DMS114 treated with DMSO at 0.1 percent for 48 hours (cell line): ENCODE data around the gene PARD3.

Experiments used
- DNase-seq: peaks from one replicate; lab custom pipeline; 2025; ENCODE audit not compliant: unreplicated experiment; lab: John Stamatoyannopoulos, UW

PARD3 gene

GRCh38 chr10:34548466-34548865 lies 266.6 kb downstream of the PARD3 start:
- DNase-seq: no peak

- DNase-seq: no peak
Observed at GRCh38 chr10:34547695-34548094, 267.4 kb downstream of the PARD3 start.

GRCh38 chr10:34547291-34547690 lies 267.8 kb downstream of the PARD3 start:
- DNase-seq: no peak

DNA sequence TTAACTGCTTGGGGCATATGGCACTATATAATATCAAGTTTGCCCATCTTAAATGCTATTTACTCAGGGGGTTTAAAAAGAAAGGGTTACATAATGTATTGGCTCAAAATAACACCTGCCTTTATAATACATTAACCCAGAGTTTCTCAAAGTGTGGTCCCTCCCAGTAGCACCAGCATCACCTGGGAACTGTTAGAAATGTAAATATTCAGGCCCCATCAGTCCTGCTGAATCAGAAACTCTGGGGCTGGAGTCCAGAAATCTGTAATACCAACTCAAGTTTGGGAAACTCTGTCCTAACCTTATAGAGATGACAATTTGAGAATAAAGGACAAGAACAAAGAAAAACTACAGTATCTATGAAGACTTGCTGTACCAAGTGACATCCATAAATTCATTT lies 270.7 kb downstream of the PARD3 start:
- DNase-seq: no peak

DNA sequence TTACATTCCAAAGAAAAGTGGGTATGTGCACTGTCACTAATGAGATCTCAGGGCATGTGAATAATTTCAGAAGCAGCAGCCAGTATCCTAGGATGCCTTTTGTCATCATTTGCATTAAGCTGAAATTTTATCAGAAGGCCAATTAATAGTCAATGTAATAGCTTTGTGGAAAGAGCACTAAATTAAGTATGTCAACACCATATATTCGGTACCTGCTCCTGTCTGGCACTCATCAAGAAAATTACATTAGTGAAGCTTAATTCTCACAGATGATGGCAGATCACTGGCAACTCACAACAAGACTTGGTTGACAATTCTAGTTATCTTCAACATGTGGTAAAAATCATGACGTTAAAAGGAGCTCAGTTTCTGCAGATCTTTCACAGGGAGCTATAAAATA lies 271.4 kb downstream of the PARD3 start:
- no peak for DNase-seq

DNA sequence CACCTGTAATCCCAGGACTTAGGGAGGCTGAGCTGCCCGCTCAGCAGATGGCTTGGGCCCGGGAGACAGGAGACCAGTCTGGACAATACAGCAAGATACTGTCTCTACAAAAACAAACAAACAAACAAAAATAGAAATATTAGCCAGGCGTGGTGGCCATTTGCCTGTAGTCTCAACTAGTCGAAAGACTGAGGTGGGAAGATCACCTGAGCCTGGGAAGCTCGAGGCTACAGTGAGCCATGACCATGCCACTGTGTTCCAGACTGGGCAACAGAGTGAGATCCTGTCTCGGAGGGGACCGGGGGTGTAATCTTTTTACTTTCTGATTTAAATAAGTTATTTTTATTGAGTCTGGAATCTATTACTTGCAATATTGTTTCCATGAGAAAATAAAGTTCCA lies 274.6 kb downstream of the PARD3 start:
- DNase-seq: no peak

GRCh38 chr10:34539533-34540315 lies 275.4 kb downstream of the PARD3 start:
- DNase-seq: no peak

DNA sequence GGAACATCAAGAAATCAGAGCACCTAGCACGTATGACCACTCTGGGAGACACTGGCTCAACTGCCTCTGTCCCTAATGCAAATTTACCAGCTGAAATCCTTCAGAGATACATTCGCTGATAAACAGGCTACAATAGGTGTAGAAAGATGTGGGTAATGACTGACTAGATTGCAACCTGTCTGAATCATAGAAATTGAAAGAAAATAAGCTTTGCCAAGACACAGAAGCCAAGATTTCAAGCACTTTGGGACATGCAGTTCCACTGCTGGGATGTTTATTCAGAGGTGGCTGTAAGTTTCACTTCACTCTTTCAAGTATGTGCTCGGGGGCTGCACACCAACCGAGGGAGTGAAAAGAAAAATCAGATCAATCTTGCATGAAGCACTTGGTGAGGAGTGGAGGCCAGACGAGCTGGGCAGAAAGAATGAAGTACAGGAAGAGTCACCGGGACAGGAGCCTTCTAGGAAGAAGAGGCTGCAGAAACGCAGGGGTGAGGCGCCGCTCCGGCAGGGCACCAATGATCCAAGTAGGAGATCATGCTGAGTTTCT lies 276.7 kb downstream of the PARD3 start:
- no peak for DNase-seq

GRCh38 chr10:34537629-34538231 lies 277.4 kb downstream of the PARD3 start:
- DNase-seq: no peak

GRCh38 chr10:34535872-34536271 lies 279.2 kb downstream of the PARD3 start:
- DNase-seq: no peak

DNA sequence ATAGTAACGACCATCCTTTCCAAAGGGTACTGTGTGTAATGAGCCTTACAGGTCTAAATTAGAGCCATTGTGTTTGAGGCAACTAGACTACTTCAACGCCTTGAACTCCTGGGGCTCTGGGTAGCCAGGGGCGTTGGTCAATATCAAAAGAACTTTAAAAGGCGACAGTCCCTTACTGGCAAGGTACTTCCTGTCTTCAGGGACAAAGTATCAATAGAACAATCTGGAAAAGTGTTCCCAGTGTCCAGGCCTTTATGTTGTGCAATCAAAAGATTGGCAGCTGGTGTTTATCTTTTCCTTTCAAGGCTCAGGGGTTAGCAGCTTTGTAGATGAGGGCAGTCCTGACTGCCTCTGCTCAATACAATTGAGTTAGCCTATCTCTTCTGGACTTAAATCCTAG lies 284.3 kb downstream of the PARD3 start:
- DNase-seq: no peak

- no peak for DNase-seq
Observed at GRCh38 chr10:34528320-34528719, 286.8 kb downstream of the PARD3 start.

GRCh38 chr10:34526758-34527730 lies 288.1 kb downstream of the PARD3 start:
- DNase-seq: no peak

DNA sequence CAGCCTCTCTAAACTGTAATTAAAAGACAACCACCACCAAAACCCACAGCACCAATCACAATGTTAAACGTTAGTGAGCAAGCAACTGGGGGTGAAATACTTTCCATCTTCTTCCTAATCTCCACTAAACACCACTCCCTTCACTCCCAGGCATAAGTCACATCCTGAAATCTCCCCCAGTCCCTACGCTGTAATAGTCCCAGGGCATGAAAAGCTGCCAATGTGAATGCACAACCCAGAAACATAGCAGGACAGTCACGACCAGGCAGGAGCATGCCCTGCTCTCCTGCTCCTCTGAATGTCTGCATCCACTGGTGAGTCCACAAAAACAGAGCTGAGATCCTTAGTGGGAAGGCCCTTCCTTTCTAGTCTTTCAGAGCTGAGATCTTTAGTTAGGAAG lies 288.9 kb downstream of the PARD3 start:
- no peak for DNase-seq

DNA sequence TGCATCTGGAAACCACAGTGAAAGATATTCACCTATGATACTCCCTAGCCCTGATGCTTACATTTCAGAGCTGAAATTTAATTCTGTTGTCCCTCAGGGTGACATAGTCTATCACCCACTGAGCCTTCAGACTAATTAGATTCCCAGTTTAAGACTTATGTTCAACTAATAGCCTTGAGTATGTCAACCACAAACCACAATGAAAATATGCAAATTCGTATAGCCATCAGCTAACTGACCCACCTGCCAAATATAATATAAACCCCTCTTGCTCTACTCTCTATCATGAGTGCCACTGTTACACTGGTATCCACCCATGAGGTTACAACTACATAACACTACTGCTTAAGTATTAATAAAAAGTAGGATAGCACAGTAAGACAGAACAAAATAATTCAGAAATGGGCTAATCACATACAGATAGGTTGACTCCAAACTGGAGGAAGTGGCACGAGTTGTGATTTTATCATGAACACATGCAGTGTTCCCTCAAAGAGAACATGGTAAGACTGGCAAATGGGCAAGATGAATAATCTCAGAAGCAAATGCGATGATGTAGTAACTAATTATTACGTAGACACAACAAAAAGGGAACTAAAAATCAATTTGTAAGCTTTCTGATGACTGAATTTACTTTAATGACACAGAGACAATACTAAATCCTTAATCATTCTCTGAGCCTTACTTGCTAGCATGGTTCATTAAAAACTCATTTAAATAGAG lies 290.6 kb downstream of the PARD3 start:
- no peak for DNase-seq

GRCh38 chr10:34523017-34523767 lies 291.9 kb downstream of the PARD3 start:
- DNase-seq: no peak

- no peak for DNase-seq
Observed at GRCh38 chr10:34522546-34522945, 292.6 kb downstream of the PARD3 start.

- DNase-seq: no peak
Observed at GRCh38 chr10:34520510-34520909, 294.6 kb downstream of the PARD3 start.

GRCh38 chr10:34520084-34520483 lies 295.0 kb downstream of the PARD3 start:
- DNase-seq: no peak

DNA sequence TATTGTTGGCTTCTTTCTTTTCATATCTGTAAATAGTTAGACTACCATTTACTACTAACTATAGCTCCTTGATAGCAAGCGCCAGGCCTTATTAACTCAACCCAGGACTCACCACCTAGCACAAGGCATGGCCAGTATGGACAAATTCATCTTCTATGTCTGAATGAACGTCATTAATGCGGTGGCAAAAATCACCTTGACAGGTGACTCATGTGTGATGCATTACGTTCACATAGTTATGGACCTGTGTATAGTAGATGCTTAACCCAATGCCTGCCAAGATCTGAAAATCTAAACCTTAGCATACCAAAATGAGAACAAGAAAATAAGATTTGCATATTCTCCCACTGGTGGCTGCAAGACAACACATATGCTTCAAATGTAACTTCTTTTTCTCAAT lies 300.8 kb downstream of the PARD3 start:
- DNase-seq: no peak
